H1 (cell line): ENCODE data around the gene CACUL1. TPM values are rescaled to one million over a fixed set of nuclear protein-coding genes. Genes with fewer than 3 reads are reported as not detected.

ENCODE experiments used
- CTCF ChIA-PET: fragments of 300-600 bp; sonication (Branson Sonifier 250); formaldehyde crosslinking; loops from one replicate; lab custom pipeline; 2021; ENCODE audit not compliant: partially characterized antibody; lab: Charles Lee
- POLR2A ChIA-PET: fragments of 300-600 bp; sonication (Branson Sonifier 250); formaldehyde crosslinking; loops from one replicate; lab custom pipeline; 2021; ENCODE audit warnings: inconsistent platforms; ENCODE audit not compliant: partially characterized antibody; lab: Charles Lee
- DNase-seq, 2 experiments: peaks; one replicate each; pipeline versions ENCODE4 v3.0.0 to v3.0.0-alpha.2; 2010 to 2022; ENCODE audit warnings: low spot score in 2 of 2, low read depth in 1 of 2, mixed read lengths in 1 of 2
- FAIRE-seq: peaks from 2 replicates; lab custom pipeline; 2011; peaks lifted over from hg19 to GRCh38; lab: Jason Lieb, UNC
- H2AFZ ChIP-seq: 2 replicates; pipeline ENCODE4 v1.8.1; 2012; ENCODE audit warnings: low read length, inconsistent platforms
- H2AK5ac ChIP-seq: 2 replicates; pipeline ENCODE4 v1.6.1; 2013; ENCODE audit warnings: low read depth, low read length
- H2BK120ac ChIP-seq: replicated peaks from 2 replicates; pipeline ENCODE3; 2013; ENCODE audit warnings: low read depth, low read length, inconsistent platforms
- H2BK12ac ChIP-seq: 2 replicates; pipeline ENCODE4 v1.6.1; 2013; ENCODE audit warnings: low read depth, low read length
- H2BK15ac ChIP-seq: 2 replicates; pipeline ENCODE4 v1.6.1; 2013; ENCODE audit warnings: low read length
- H2BK20ac ChIP-seq: 2 replicates; pipeline ENCODE4 v1.6.1; 2013; ENCODE audit warnings: low read length
- H2BK5ac ChIP-seq: 2 replicates; pipeline ENCODE4 v1.6.1; 2013; ENCODE audit warnings: low read depth, low read length
- H3K14ac ChIP-seq: 2 replicates; pipeline ENCODE4 v1.6.1; 2013; ENCODE audit warnings: inconsistent platforms; ENCODE audit not compliant: insufficient read length
- H3K18ac ChIP-seq: 2 replicates; pipeline ENCODE4 v1.6.1; 2013; ENCODE audit warnings: low read length; ENCODE audit errors: extremely low read depth
- H3K23ac ChIP-seq: 2 replicates; pipeline ENCODE4 v1.6.1; 2013; ENCODE audit warnings: inconsistent platforms; ENCODE audit not compliant: insufficient read length
- H3K23me2 ChIP-seq: 2 replicates; pipeline ENCODE4 v1.6.1; 2013; ENCODE audit warnings: low read depth, low read length
- H3K27ac ChIP-seq: 2 replicates; pipeline ENCODE4 v1.6.1; 2011; ENCODE audit warnings: low read depth, low read length, inconsistent platforms
- H3K27me3 ChIP-seq, 4 experiments: replicated peaks in 1 of 4; 1 replicate in 1 of 4; 2 replicates in 3 of 4; pipeline versions ENCODE4 v1.6.1 to v1.8.1; 2011 to 2013; ENCODE audit warnings: low read length in 3 of 4, mild to moderate bottlenecking in 3 of 4, inconsistent platforms in 2 of 4, mixed read lengths in 2 of 4, moderate library complexity in 1 of 4; ENCODE audit not compliant: control insufficient read depth in 3 of 4, insufficient read depth in 3 of 4; ENCODE audit errors: extremely low read depth in 1 of 4
- H3K36me3 ChIP-seq, 4 experiments: 2 replicates each; pipeline versions ENCODE4 v1.6.1 to v1.8.1; 2011 to 2013; ENCODE audit warnings: mild to moderate bottlenecking in 4 of 4, low read length in 3 of 4, moderate library complexity in 2 of 4, control low read depth in 1 of 4, inconsistent platforms in 1 of 4; ENCODE audit not compliant: insufficient read depth in 4 of 4, control insufficient read depth in 2 of 4
- H3K4ac ChIP-seq: replicated peaks from 2 replicates; pipeline ENCODE3; 2013; ENCODE audit warnings: low read length, low read depth, mixed read lengths, inconsistent platforms; ENCODE audit not compliant: insufficient read length
- H3K4me1 ChIP-seq, 4 experiments: replicated peaks in 1 of 4; 1 replicate in 1 of 4; 2 replicates in 3 of 4; pipeline versions ENCODE4 v1.6.1 to v1.8.1; 2011 to 2013; ENCODE audit warnings: low read length in 3 of 4, inconsistent platforms in 2 of 4, mixed read lengths in 1 of 4; ENCODE audit not compliant: insufficient read depth in 4 of 4, control insufficient read depth in 3 of 4
- H3K4me2 ChIP-seq, 2 experiments: 2 replicates each; pipeline versions ENCODE4 v1.6.1 to v1.8.1; 2011 to 2013; ENCODE audit warnings: low read depth in 2 of 2, low read length in 2 of 2, control low read depth in 1 of 2, inconsistent platforms in 1 of 2, mild to moderate bottlenecking in 1 of 2; ENCODE audit not compliant: insufficient read depth in 1 of 2
- H3K4me3 ChIP-seq, 4 experiments: fragments of 200-600, 300-600 bp in 1 of 4; sonication (generic), shearing (Covaris generic), sonication (Bioruptor Twin) in 1 of 4; 2 replicates each; pipeline versions ENCODE4 v1.5.1 to v1.8.1; 2011 to 2016; ENCODE audit warnings: low read length in 4 of 4, low read depth in 3 of 4, control low read depth in 2 of 4, inconsistent platforms in 2 of 4, mild to moderate bottlenecking in 2 of 4, mixed read lengths in 1 of 4, moderate library complexity in 1 of 4; ENCODE audit not compliant: insufficient read depth in 2 of 4; ENCODE audit errors: extremely low read depth in 1 of 4
- H3K56ac ChIP-seq: replicated peaks from 2 replicates; pipeline ENCODE3; 2013; ENCODE audit warnings: low read depth, mild to moderate bottlenecking, mixed read lengths, low read length, inconsistent platforms; ENCODE audit not compliant: insufficient read length
- H3K79me1 ChIP-seq: 2 replicates; pipeline ENCODE4 v1.6.1; 2013; ENCODE audit warnings: low read depth, low read length, control low read depth
- H3K79me2 ChIP-seq, 2 experiments: 2 replicates each; pipeline versions ENCODE4 v1.6.1 to v1.8.1; 2012 to 2013; ENCODE audit warnings: low read length in 2 of 2, mild to moderate bottlenecking in 2 of 2, inconsistent platforms in 1 of 2; ENCODE audit not compliant: insufficient read depth in 2 of 2, control insufficient read depth in 1 of 2
- H3K9ac ChIP-seq, 4 experiments: replicated peaks in 1 of 4; 1 replicate in 1 of 4; 2 replicates in 3 of 4; pipeline versions ENCODE4 v1.6.1 to v1.8.1; 2011 to 2013; ENCODE audit warnings: low read depth in 3 of 4, low read length in 3 of 4, control low read depth in 2 of 4, mild to moderate bottlenecking in 2 of 4, moderate library complexity in 2 of 4, inconsistent platforms in 1 of 4; ENCODE audit errors: extremely low read depth in 1 of 4
- H3K9me3 ChIP-seq, 2 experiments: 2 replicates each; pipeline versions ENCODE4 v1.6.1 to v1.8.1; 2012 to 2013; ENCODE audit warnings: mild to moderate bottlenecking in 2 of 2, moderate library complexity in 2 of 2, control low read depth in 1 of 2, inconsistent platforms in 1 of 2, low read depth in 1 of 2, low read length in 1 of 2, mixed read lengths in 1 of 2; ENCODE audit not compliant: insufficient read depth in 2 of 2
- H4K20me1 ChIP-seq, 2 experiments: replicated peaks in 1 of 2; 2 replicates each; pipeline versions ENCODE3 to v1.8.1; 2011 to 2013; ENCODE audit warnings: inconsistent platforms in 2 of 2, low read length in 2 of 2, mild to moderate bottlenecking in 1 of 2; ENCODE audit not compliant: insufficient read depth in 2 of 2, control insufficient read depth in 1 of 2
- H4K5ac ChIP-seq: 2 replicates; pipeline ENCODE4 v1.6.1; 2013; ENCODE audit warnings: low read length, low read depth, mixed read lengths, inconsistent platforms; ENCODE audit not compliant: insufficient read length
- H4K8ac ChIP-seq: 2 replicates; pipeline ENCODE4 v1.8.0; 2013; ENCODE audit warnings: mild to moderate bottlenecking, moderate library complexity, low read length, inconsistent platforms; ENCODE audit not compliant: insufficient read depth; ENCODE audit errors: extremely low read depth
- H4K91ac ChIP-seq: replicated peaks from 2 replicates; pipeline ENCODE3; 2013; ENCODE audit warnings: low read length, mixed read lengths, inconsistent platforms; ENCODE audit not compliant: insufficient read length
- BRCA1 ChIP-seq: IDR thresholded peaks from 2 replicates; pipeline ENCODE4 v1.6.1; 2012; ENCODE audit warnings: low read depth, low read length, improper control_type of control experiment
- E2F6 ChIP-seq: IDR thresholded peaks from 2 replicates; pipeline ENCODE4 v1.6.1; 2012; ENCODE audit warnings: inconsistent platforms
- EGR1 ChIP-seq: IDR thresholded peaks from 2 replicates; pipeline ENCODE4 v1.6.1; 2011; ENCODE audit warnings: low read depth, low read length, borderline replicate concordance
- HDAC2 ChIP-seq, 2 experiments: fragments of 300-600 bp in 1 of 2; sonication (generic) in 1 of 2; IDR thresholded peaks; 2 replicates each; pipeline ENCODE4 v1.6.1; 2011 to 2012; ENCODE audit warnings: low read depth in 2 of 2, low read length in 2 of 2, mild to moderate bottlenecking in 2 of 2, moderate library complexity in 2 of 2, borderline replicate concordance in 1 of 2, inconsistent platforms in 1 of 2
- RBBP5 ChIP-seq: IDR thresholded peaks from 2 replicates; pipeline ENCODE4 v1.7.1; 2012; ENCODE audit warnings: low read depth, mild to moderate bottlenecking, inconsistent platforms, low read length, moderate library complexity, borderline replicate concordance
- SIRT6 ChIP-seq: IDR thresholded peaks from one replicate; pipeline ENCODE4 v1.7.1; 2012; ENCODE audit warnings: low read length, inconsistent platforms
- YY1 ChIP-seq: IDR thresholded peaks from 2 replicates; pipeline ENCODE4 v1.6.1; 2011; ENCODE audit warnings: low read depth, mild to moderate bottlenecking, low read length
- WGBS, 2 experiments: shearing (Covaris generic) in 1 of 2; methylation state at CpG; one replicate each; pipeline versions ENCODE4 v1.1.6 to v1.1.7; 2013 to 2015; ENCODE audit warnings: low lambda C conversion rate in 2 of 2, mixed read lengths in 2 of 2, inconsistent platforms in 1 of 2, low coverage in 1 of 2, missing lambda C conversion rate in 1 of 2; ENCODE audit not compliant: insufficient replicate concordance in 2 of 2, insufficient coverage in 1 of 2, insufficient read length in 1 of 2; ENCODE audit errors: extremely low coverage in 1 of 2, missing lambda C conversion rate in 1 of 2; 5-methylcytosine and 5-hydroxymethylcytosine counted together
- polyA plus RNA-seq, 7 experiments: library from polyadenylated mRNA; depleted of rRNA in 3 of 7; stranded (reverse) in 5 of 7; unstranded in 2 of 7; fragments of >200 nt in 5 of 7; fragments of 200-250 nt in 2 of 7; gene quantifications; 1 replicate in 5 of 7; 2 replicates in 1 of 7; 4 replicates in 1 of 7; pipeline versions ENCODE4 v1.2.1 to v1.2.3, GENCODE V29; 2011 to 2013; ENCODE audit warnings: missing spikeins in 2 of 7, mixed read lengths in 2 of 7
- total RNA-seq: library from RNA; stranded (reverse); fragmentation: NEBNext Ultra II Directional; extraction: Animal tissue kit (Norgen Biotek cat#: 25700); gene quantifications from 2 replicates; pipeline ENCODE4 v1.2.1, GENCODE V29; 2021
- TF ChIP-seq, protein P1 (sequence below), 3 experiments: IDR thresholded peaks; 1 replicate in 2 of 3; 2 replicates in 1 of 3; pipeline versions ENCODE4 v1.5.1 to v1.6.1; 2011; ENCODE audit warnings: low read length in 3 of 3, mild to moderate bottlenecking in 3 of 3, inconsistent platforms in 2 of 3, low read depth in 1 of 3, moderate library complexity in 1 of 3; ENCODE audit not compliant: insufficient read depth in 1 of 3; ENCODE audit errors: control extremely low read depth in 1 of 3

Gene CACUL1
- total and polyA plus RNA-seq, 2 of the 8 experiments (the other 6 are each of a cell fraction or from before 2014, with no cell fraction given): 6.5 to 34.2 TPM

DNA sequence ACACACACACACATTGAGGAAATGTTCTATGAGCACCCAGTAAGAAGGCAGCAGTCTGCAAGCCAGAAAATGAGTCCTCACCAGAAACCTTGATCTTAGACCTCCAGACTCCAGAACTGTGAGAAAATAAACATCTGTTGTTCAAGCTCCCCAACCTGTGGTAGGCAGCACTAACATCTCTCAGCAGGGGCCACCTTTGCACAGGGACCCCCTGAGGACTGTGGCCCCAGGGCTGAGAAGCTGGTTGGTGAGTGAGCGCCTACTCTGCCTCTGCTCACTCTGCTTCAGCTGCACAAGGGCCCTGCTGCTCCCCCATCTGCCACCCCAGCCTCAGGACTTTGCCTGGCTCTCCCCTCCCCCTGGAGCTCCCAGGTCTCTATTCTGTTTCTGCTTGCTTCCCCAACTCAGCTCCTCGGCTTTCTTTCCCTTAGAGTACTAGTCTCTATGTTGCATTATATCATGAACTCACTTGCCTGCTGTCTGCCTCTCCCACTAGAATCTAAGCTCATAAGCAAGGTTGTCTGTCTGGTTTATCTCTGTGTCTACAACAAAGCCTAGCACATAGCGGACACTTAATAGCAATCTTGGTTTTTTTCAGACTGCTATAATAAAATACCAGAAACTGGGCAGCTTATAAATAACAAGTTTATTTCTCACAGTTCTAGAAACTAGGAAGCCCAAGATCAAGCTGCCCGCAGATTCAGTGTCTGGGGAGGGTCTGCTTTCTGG, 118.9 kb downstream of the CACUL1 start:
- Histone ChIP-seq H3K18ac (no peak overlapping the region), H4K5ac (no peak overlapping the region), H3K56ac (no peak overlapping the region), H3K36me3 (no peaks in the 10 kb centered on the region), H3K4ac (no peak overlapping the region), H2AFZ (no peak overlapping the region), H3K27ac (no peak overlapping the region), H4K91ac (no peak overlapping the region), H3K79me1 (no peaks in the 10 kb centered on the region), H3K23me2 (no peaks in the 10 kb centered on the region), H2BK20ac (no peak overlapping the region), H3K14ac (no peak overlapping the region), H3K4me3 (no peak overlapping the region), H4K20me1 (no peaks in the 10 kb centered on the region), H3K4me2 (peak overlapping the region in 1 of 2 experiments; percentile 21; a peak in 1 of 4 replicates), H4K8ac (no peak overlapping the region), H3K23ac (no peak overlapping the region), H2AK5ac (no peak overlapping the region), H3K27me3 (peaks cover 0 to 10% (median 2%) of the 10 kb centered on the region in 4 experiments; a peak in 3 of 7 replicates), H3K79me2 (no peaks in the 10 kb centered on the region), H2BK120ac (no peak overlapping the region), H2BK15ac (no peak overlapping the region), H2BK12ac (no peak overlapping the region), H3K4me1 (peaks cover 0 to 11% (median 4%) of the 10 kb centered on the region in 4 experiments; a peak in 3 of 7 replicates), H3K9ac (no peak overlapping the region), H2BK5ac (no peak overlapping the region), H3K9me3 (peaks cover 5% of the 10 kb centered on the region in 2 experiments; a peak in 1 of 4 replicates)
- DNase-seq (peak in 1 of 2 experiments; percentile 10), FAIRE-seq (no peak)
- POLR2A ChIA-PET: interaction anchor here (0.6 to 1.6 kb wide), 3 partner anchors 10 to 883 kb away, joined by 3 to 6 read pairs (median 3); partner anchors contain the start of gene CACUL1
- WGBS, 2 experiments: 80% methylated on average over 2 of the region's 4 CpGs; no CpG with 5 or more reads in 1 of the 2 experiments
- CTCF ChIA-PET: interaction anchor here (0.6 to 5.6 kb wide), 8 partner anchors 8 to 631 kb away, joined by 3 to 32 read pairs (median 4); no protein-coding TSS in a partner anchor
- TF ChIP-seq E2F6: no peak
- no peak for TF ChIP-seq EGR1
- no peak for TF ChIP-seq SIRT6
- TF ChIP-seq HDAC2 (IDR thresholded peaks at IDR 0.05; ENCODE audit: borderline replicate concordance in 1 of 2, low read depth in 2 of 2, low read length in 2 of 2): no peak
- TF ChIP-seq BRCA1: no peak
- TF ChIP-seq, protein P1, sequence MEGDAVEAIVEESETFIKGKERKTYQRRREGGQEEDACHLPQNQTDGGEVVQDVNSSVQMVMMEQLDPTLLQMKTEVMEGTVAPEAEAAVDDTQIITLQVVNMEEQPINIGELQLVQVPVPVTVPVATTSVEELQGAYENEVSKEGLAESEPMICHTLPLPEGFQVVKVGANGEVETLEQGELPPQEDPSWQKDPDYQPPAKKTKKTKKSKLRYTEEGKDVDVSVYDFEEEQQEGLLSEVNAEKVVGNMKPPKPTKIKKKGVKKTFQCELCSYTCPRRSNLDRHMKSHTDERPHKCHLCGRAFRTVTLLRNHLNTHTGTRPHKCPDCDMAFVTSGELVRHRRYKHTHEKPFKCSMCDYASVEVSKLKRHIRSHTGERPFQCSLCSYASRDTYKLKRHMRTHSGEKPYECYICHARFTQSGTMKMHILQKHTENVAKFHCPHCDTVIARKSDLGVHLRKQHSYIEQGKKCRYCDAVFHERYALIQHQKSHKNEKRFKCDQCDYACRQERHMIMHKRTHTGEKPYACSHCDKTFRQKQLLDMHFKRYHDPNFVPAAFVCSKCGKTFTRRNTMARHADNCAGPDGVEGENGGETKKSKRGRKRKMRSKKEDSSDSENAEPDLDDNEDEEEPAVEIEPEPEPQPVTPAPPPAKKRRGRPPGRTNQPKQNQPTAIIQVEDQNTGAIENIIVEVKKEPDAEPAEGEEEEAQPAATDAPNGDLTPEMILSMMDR (IDR thresholded peaks at IDR 0.05; ENCODE audit: control extremely low read depth in 1 of 3, insufficient read depth in 1 of 3, low read depth in 1 of 3, low read length in 3 of 3): no peak
- no peak for TF ChIP-seq RBBP5
- TF ChIP-seq YY1: no peak
